Trophoblast cell (in vitro differentiated cells and primary cell): ENCODE data around the gene DNAJC13.

Experiments used
- DNase-seq, 2 donors: peaks; one replicate each; pipeline ENCODE4 v3.0.0-alpha.2; 2016
- H2AFZ ChIP-seq: 2 replicates; pipeline ENCODE4 v1.6.1; 2013; ENCODE audit warnings: low read length, moderate library complexity, mild to moderate bottlenecking; ENCODE audit not compliant: insufficient read depth, poor library complexity
- H2AK5ac ChIP-seq: 2 replicates; pipeline ENCODE4 v1.6.1; 2013; ENCODE audit warnings: mild to moderate bottlenecking, low read length
- H2BK120ac ChIP-seq: 2 replicates; pipeline ENCODE4 v1.6.1; 2013; ENCODE audit warnings: low read length, mild to moderate bottlenecking, moderate library complexity; ENCODE audit not compliant: insufficient read depth, poor library complexity
- H2BK12ac ChIP-seq: 2 replicates; pipeline ENCODE4 v1.6.1; 2013; ENCODE audit warnings: mild to moderate bottlenecking, low read length, moderate library complexity
- H2BK5ac ChIP-seq: 2 replicates; pipeline ENCODE4 v1.6.1; 2013; ENCODE audit warnings: low read length, low read depth, moderate library complexity, mild to moderate bottlenecking; ENCODE audit not compliant: poor library complexity
- H3K14ac ChIP-seq: 2 replicates; pipeline ENCODE4 v1.6.1; 2013; ENCODE audit warnings: mild to moderate bottlenecking, low read length
- H3K18ac ChIP-seq: 2 replicates; pipeline ENCODE4 v1.6.1; 2013; ENCODE audit warnings: mild to moderate bottlenecking, low read length
- H3K23ac ChIP-seq: 2 replicates; pipeline ENCODE4 v1.6.1; 2013; ENCODE audit warnings: low read length
- H3K27ac ChIP-seq: 2 replicates; pipeline ENCODE4 v1.5.1; 2013; ENCODE audit warnings: low read depth, mild to moderate bottlenecking, inconsistent platforms, low read length, moderate library complexity
- H3K27me3 ChIP-seq: 2 replicates; pipeline ENCODE4 v1.6.1; 2013; ENCODE audit warnings: inconsistent platforms, mild to moderate bottlenecking, low read length, moderate library complexity; ENCODE audit not compliant: insufficient read depth
- H3K36me3 ChIP-seq, 2 experiments: 1 replicate in 1 of 2; 2 replicates in 1 of 2; pipeline ENCODE4 v1.6.1; 2013; ENCODE audit warnings: low read length in 2 of 2, mild to moderate bottlenecking in 2 of 2, moderate library complexity in 1 of 2; ENCODE audit not compliant: insufficient read depth in 2 of 2, control insufficient read depth in 1 of 2
- H3K4ac ChIP-seq: 2 replicates; pipeline ENCODE4 v1.6.1; 2013; ENCODE audit warnings: low read depth, mild to moderate bottlenecking, low read length, moderate library complexity
- H3K4me1 ChIP-seq, 2 experiments: 1 replicate in 1 of 2; 2 replicates in 1 of 2; pipeline ENCODE4 v1.6.1; 2013; ENCODE audit warnings: low read length in 2 of 2, mild to moderate bottlenecking in 2 of 2, moderate library complexity in 1 of 2; ENCODE audit not compliant: insufficient read depth in 2 of 2, control insufficient read depth in 1 of 2
- H3K4me2 ChIP-seq: 2 replicates; pipeline ENCODE4 v1.6.1; 2013; ENCODE audit warnings: inconsistent platforms, mild to moderate bottlenecking, low read length, moderate library complexity
- H3K4me3 ChIP-seq: 2 replicates; pipeline ENCODE4 v1.5.1; 2013; ENCODE audit warnings: mild to moderate bottlenecking, low read depth, low read length, inconsistent platforms
- H3K79me1 ChIP-seq: one replicate; pipeline ENCODE4 v1.6.1; 2013; ENCODE audit warnings: low read length
- H3K79me2 ChIP-seq: 2 replicates; pipeline ENCODE4 v1.6.1; 2013; ENCODE audit warnings: low read length, mild to moderate bottlenecking; ENCODE audit not compliant: control insufficient read depth, insufficient read depth, poor library complexity
- H3K9ac ChIP-seq: 2 replicates; pipeline ENCODE4 v1.6.1; 2013; ENCODE audit warnings: mild to moderate bottlenecking, low read length
- H3K9me3 ChIP-seq: 2 replicates; pipeline ENCODE4 v1.6.1; 2013; ENCODE audit warnings: low read depth, mild to moderate bottlenecking, control low read depth, inconsistent platforms, low read length; ENCODE audit not compliant: insufficient read depth
- H4K12ac ChIP-seq: 2 replicates; pipeline ENCODE4 v1.6.1; 2013; ENCODE audit warnings: low read depth, mild to moderate bottlenecking, low read length, moderate library complexity
- H4K8ac ChIP-seq: 2 replicates; pipeline ENCODE4 v1.6.1; 2013; ENCODE audit warnings: low read depth, mild to moderate bottlenecking, low read length, moderate library complexity
- H4K91ac ChIP-seq: one replicate; pipeline ENCODE4 v1.6.1; 2013; ENCODE audit warnings: low read depth, mild to moderate bottlenecking, low read length, moderate library complexity
- WGBS: extraction: QIAGEN DNeasy Blood & Tissue Kit; methylation state at CpG from one replicate; pipeline ENCODE4 v1.1.7; 2013; ENCODE audit warnings: missing lambda C conversion rate; ENCODE audit not compliant: insufficient read length, insufficient coverage; ENCODE audit errors: extremely low coverage; 5-methylcytosine and 5-hydroxymethylcytosine counted together

DNAJC13 gene

GRCh38 chr3:132503559-132503958, 86.3 kb downstream of the DNAJC13 start:
- no peak overlapping the region for H2AFZ ChIP-seq
- no peak overlapping the region for H2AK5ac ChIP-seq
- no peaks in the 10 kb centered on the region for H3K27me3 ChIP-seq
- H3K4ac ChIP-seq: no peak overlapping the region
- no peak overlapping the region for H3K23ac ChIP-seq
- peaks cover 9 to 24% of the 10 kb centered on the region in 2 experiments for H3K36me3 ChIP-seq
- no peaks in the 10 kb centered on the region for H3K79me1 ChIP-seq
- no peak overlapping the region for H2BK12ac ChIP-seq
- no peak overlapping the region for H2BK5ac ChIP-seq
- no peak overlapping the region for H4K91ac ChIP-seq
- no peak overlapping the region for H4K8ac ChIP-seq
- no peaks in the 10 kb centered on the region for H3K4me1 ChIP-seq
- no peaks in the 10 kb centered on the region for H3K9me3 ChIP-seq
- no peak overlapping the region for H3K18ac ChIP-seq
- no peaks in the 10 kb centered on the region for H3K79me2 ChIP-seq
- no peak for DNase-seq
- no peak overlapping the region for H4K12ac ChIP-seq
- WGBS: no CpG with 5 or more reads among the region's 1 CpG
- H3K9ac ChIP-seq: no peak overlapping the region
- no peak overlapping the region for H3K4me3 ChIP-seq
- no peak overlapping the region for H3K14ac ChIP-seq
- H2BK120ac ChIP-seq: no peak overlapping the region
- no peak overlapping the region for H3K4me2 ChIP-seq
- H3K27ac ChIP-seq: no peak overlapping the region

- no peak overlapping the region for H3K4me2 ChIP-seq
- no peak overlapping the region for H3K27ac ChIP-seq
- H2AK5ac ChIP-seq: no peak overlapping the region
- no peak overlapping the region for H2BK12ac ChIP-seq
- peaks cover 7 to 24% of the 10 kb centered on the region in 2 experiments for H3K36me3 ChIP-seq
- no peak overlapping the region for H2AFZ ChIP-seq
- H3K23ac ChIP-seq: no peak overlapping the region
- no peak overlapping the region for H2BK5ac ChIP-seq
- H2BK120ac ChIP-seq: no peak overlapping the region
- H3K14ac ChIP-seq: no peak overlapping the region
- no peaks in the 10 kb centered on the region for H3K4me1 ChIP-seq
- H4K8ac ChIP-seq: no peak overlapping the region
- H3K4me3 ChIP-seq: no peak overlapping the region
- H3K18ac ChIP-seq: no peak overlapping the region
- no peak overlapping the region for H4K12ac ChIP-seq
- H3K79me1 ChIP-seq: no peaks in the 10 kb centered on the region
- no peaks in the 10 kb centered on the region for H3K79me2 ChIP-seq
- DNase-seq: no peak
- H3K9ac ChIP-seq: no peak overlapping the region
- no peak overlapping the region for H4K91ac ChIP-seq
- H3K4ac ChIP-seq: no peak overlapping the region
- no peaks in the 10 kb centered on the region for H3K27me3 ChIP-seq
- no peaks in the 10 kb centered on the region for H3K9me3 ChIP-seq
These were observed 87.2 kb downstream of the DNAJC13 start for GRCh38 chr3:132504375-132504933.

GRCh38 chr3:132507657-132508056, 90.4 kb downstream of the DNAJC13 start:
- H2AK5ac ChIP-seq: no peak overlapping the region
- H3K79me2 ChIP-seq: no peaks in the 10 kb centered on the region
- no peaks in the 10 kb centered on the region for H3K27me3 ChIP-seq
- H3K4ac ChIP-seq: no peak overlapping the region
- no peak overlapping the region for H3K9ac ChIP-seq
- peaks cover 8 to 14% of the 10 kb centered on the region in 2 experiments for H3K36me3 ChIP-seq
- WGBS: no CpG with 5 or more reads among the region's 4 CpGs
- H4K91ac ChIP-seq: no peak overlapping the region
- no peak overlapping the region for H3K23ac ChIP-seq
- no peak overlapping the region for H4K12ac ChIP-seq
- H4K8ac ChIP-seq: no peak overlapping the region
- no peak overlapping the region for H3K4me2 ChIP-seq
- H2BK12ac ChIP-seq: no peak overlapping the region
- H2BK5ac ChIP-seq: no peak overlapping the region
- H3K79me1 ChIP-seq: no peaks in the 10 kb centered on the region
- no peaks in the 10 kb centered on the region for H3K4me1 ChIP-seq
- DNase-seq: no peak
- no peak overlapping the region for H2AFZ ChIP-seq
- H3K14ac ChIP-seq: no peak overlapping the region
- no peak overlapping the region for H3K18ac ChIP-seq
- H3K4me3 ChIP-seq: no peak overlapping the region
- no peak overlapping the region for H3K27ac ChIP-seq
- H2BK120ac ChIP-seq: no peak overlapping the region
- H3K9me3 ChIP-seq: no peaks in the 10 kb centered on the region

GRCh38 chr3:132509096-132509495, 91.8 kb downstream of the DNAJC13 start:
- Histone ChIP-seq H3K36me3 (peaks cover 6 to 18% of the 10 kb centered on the region in 2 experiments), H2AFZ (no peak overlapping the region), H3K27ac (no peak overlapping the region), H3K4me3 (no peak overlapping the region), H3K18ac (no peak overlapping the region), H2BK12ac (no peak overlapping the region), H3K23ac (no peak overlapping the region), H2AK5ac (no peak overlapping the region), H3K4me1 (no peaks in the 10 kb centered on the region), H4K12ac (no peak overlapping the region), H3K9ac (no peak overlapping the region), H3K4ac (no peak overlapping the region), H3K9me3 (no peaks in the 10 kb centered on the region), H3K79me1 (no peaks in the 10 kb centered on the region), H2BK5ac (no peak overlapping the region), H3K14ac (no peak overlapping the region), H3K79me2 (no peaks in the 10 kb centered on the region), H2BK120ac (no peak overlapping the region), H4K8ac (no peak overlapping the region), H3K27me3 (no peaks in the 10 kb centered on the region), H4K91ac (no peak overlapping the region), H3K4me2 (no peak overlapping the region)
- WGBS: no CpG with 5 or more reads among the region's 1 CpG
- no peak for DNase-seq
